HCT116 (cell line): ENCODE measurements around the gene SIGLEC5. TPM values are rescaled to one million over a fixed set of nuclear protein-coding genes. Genes with fewer than 3 reads are reported as not detected.

Experiments used
- ATAC-seq: fragments of 200-7000 bp; cut with Tn5 transposase; 2 replicates; pipeline ENCODE4 v1.9.1; 2020; ENCODE audit warnings: mild to moderate bottlenecking, moderate library complexity
- BruUV-seq: library from RNA; stranded (reverse); fragments of 400-500 nt; replicated peaks from 2 replicates; lab custom pipeline; 2021; lab: Mats Ljungman, UMichigan
- CTCF ChIA-PET: fragments of 300-600 bp; sonication (Branson Sonifier 250); formaldehyde crosslinking; loops from one replicate; lab custom pipeline; 2021; ENCODE audit warnings: antibody characterized with exemption; lab: Charles Lee
- POLR2A ChIA-PET: fragments of 300-600, 350-600 bp; sonication (Branson Sonifier 250); formaldehyde crosslinking; loops from one replicate; lab custom pipeline; 2021; ENCODE audit warnings: antibody characterized with exemption; lab: Charles Lee
- RAD21 ChIA-PET, 2 experiments: fragments of 300-600 bp; sonication (Branson Sonifier 250); formaldehyde crosslinking; loops; one replicate each; lab custom pipeline; 2023; ENCODE audit warnings: low total read pairs in 2 of 2; ENCODE audit not compliant: uncharacterized antibody in 2 of 2, unreplicated experiment in 2 of 2, low non-redundant PET in 1 of 2; lab: Charles Lee
- DNase-seq: peaks from one replicate; pipeline ENCODE4 v3.0.0-alpha.2; 2010; ENCODE audit warnings: low read depth, low spot score
- H2AFZ ChIP-seq: fragments of 200-600 bp; shearing (Covaris generic), sonication (generic); 2 replicates; pipeline ENCODE4 v1.6.1; 2017; ENCODE audit warnings: low read depth, mixed run types, mixed read lengths, antibody characterized with exemption, low read length; ENCODE audit not compliant: poor library complexity, severe bottlenecking
- H3K27ac ChIP-seq: 2 replicates; pipeline ENCODE4 v1.5.1; 2012; ENCODE audit warnings: low read depth, low read length
- H3K27me3 ChIP-seq: fragments of 200-600 bp; sonication (generic); 2 replicates; pipeline ENCODE4 v1.6.1; 2016; ENCODE audit warnings: mixed run types, low read length, mixed read lengths; ENCODE audit not compliant: insufficient read depth
- H3K36me3 ChIP-seq, 2 experiments: fragments of 200-500 bp in 1 of 2; fragments of 200-600 bp in 1 of 2; sonication (Bioruptor generic) in 1 of 2; sonication (generic) in 1 of 2; 2 replicates each; pipeline versions ENCODE4 v1.5.1 to v1.6.1; 2014 to 2016; ENCODE audit warnings: low read length in 2 of 2, inconsistent platforms in 1 of 2, mixed read lengths in 1 of 2, mixed run types in 1 of 2; ENCODE audit not compliant: insufficient read depth in 2 of 2, control insufficient read depth in 1 of 2
- H3K4me1 ChIP-seq, 2 experiments: fragments of 200-600 bp in 1 of 2; sonication (generic) in 1 of 2; 2 replicates each; pipeline versions ENCODE4 v1.5.1 to v1.6.1; 2012 to 2017; ENCODE audit warnings: low read length in 2 of 2, inconsistent platforms in 1 of 2, mild to moderate bottlenecking in 1 of 2, mixed read lengths in 1 of 2, mixed run types in 1 of 2, moderate library complexity in 1 of 2; ENCODE audit not compliant: insufficient read depth in 2 of 2, control insufficient read depth in 1 of 2
- H3K4me2 ChIP-seq: fragments of 200-600 bp; sonication (generic); 2 replicates; pipeline ENCODE4 v1.6.1; 2017; ENCODE audit warnings: mixed run types, low read length, mixed read lengths
- H3K4me3 ChIP-seq, 2 experiments: fragments of 200-600 bp in 1 of 2; sonication (generic) in 1 of 2; replicated peaks in 1 of 2; 2 replicates each; pipeline ENCODE4 v1.5.1; 2011 to 2016; ENCODE audit warnings: low read length in 2 of 2, control low read depth in 1 of 2, low read depth in 1 of 2, mild to moderate bottlenecking in 1 of 2, mixed read lengths in 1 of 2, mixed run types in 1 of 2
- H3K79me2 ChIP-seq: fragments of 200-600 bp; sonication (generic); 2 replicates; pipeline ENCODE4 v1.6.1; 2017; ENCODE audit warnings: mild to moderate bottlenecking, mixed run types, low read length, moderate library complexity, mixed read lengths; ENCODE audit not compliant: insufficient read depth
- H3K9ac ChIP-seq: fragments of 200-600 bp; sonication (generic); 2 replicates; pipeline ENCODE4 v1.6.1; 2016; ENCODE audit warnings: low read length, mixed read lengths
- H3K9me2 ChIP-seq: fragments of 200-600 bp; sonication (generic), shearing (Covaris generic); 2 replicates; pipeline ENCODE4 v1.6.1; 2017; ENCODE audit warnings: mixed run types, mild to moderate bottlenecking, moderate library complexity; ENCODE audit not compliant: insufficient read depth
- H3K9me3 ChIP-seq, 2 experiments: fragments of 200-500 bp in 1 of 2; fragments of 200-600 bp in 1 of 2; sonication (Bioruptor generic) in 1 of 2; sonication (generic) in 1 of 2; 2 replicates each; pipeline ENCODE4 v1.6.1; 2014 to 2017; ENCODE audit warnings: low read length in 2 of 2, mixed read lengths in 2 of 2, inconsistent platforms in 1 of 2, low read depth in 1 of 2, mild to moderate bottlenecking in 1 of 2, mixed run types in 1 of 2, moderate library complexity in 1 of 2; ENCODE audit not compliant: control insufficient read depth in 1 of 2, insufficient read depth in 1 of 2
- H4K20me1 ChIP-seq: fragments of 200-600 bp; sonication (generic), shearing (Covaris generic); 2 replicates; pipeline ENCODE4 v1.6.1; 2017; ENCODE audit warnings: mixed run types, mild to moderate bottlenecking, moderate library complexity; ENCODE audit not compliant: insufficient read depth
- ATF3 ChIP-seq: IDR thresholded peaks from 2 replicates; pipeline ENCODE4 v1.6.1; 2012
- CBX3 ChIP-seq: IDR thresholded peaks from 2 replicates; pipeline ENCODE4 v1.6.1; 2012; ENCODE audit warnings: low read depth
- CTCF ChIP-seq, 3 experiments: fragments of 200-600 bp in 1 of 3; sonication (generic) in 1 of 3; IDR thresholded peaks in 2 of 3; conservative IDR thresholded peaks in 1 of 3; 2 replicates each; pipeline ENCODE4 v1.5.1; 2012 to 2017; ENCODE audit warnings: low read depth in 2 of 3, low read length in 2 of 3, antibody characterized with exemption in 1 of 3, borderline replicate concordance in 1 of 3, control low read depth in 1 of 3, mild to moderate bottlenecking in 1 of 3, mixed read lengths in 1 of 3, mixed run types in 1 of 3, moderate library complexity in 1 of 3; ENCODE audit not compliant: insufficient read depth in 1 of 3
- EGR1 ChIP-seq: IDR thresholded peaks from 2 replicates; pipeline ENCODE4 v1.6.1; 2012; ENCODE audit warnings: low read depth
- EZH2 ChIP-seq: fragments of 200-600 bp; sonication (generic); IDR thresholded peaks from 2 replicates; pipeline ENCODE4 v1.6.1; 2017; ENCODE audit warnings: antibody characterized with exemption, mixed run types
- EZH2phosphoT487 ChIP-seq: fragments of 200-600 bp; IDR thresholded peaks from 2 replicates; pipeline ENCODE4 v1.6.1; 2018; ENCODE audit warnings: antibody characterized with exemption, borderline replicate concordance
- FOSL1 ChIP-seq: IDR thresholded peaks from 2 replicates; pipeline ENCODE4 v1.6.1; 2012; ENCODE audit warnings: low read depth
- MAX ChIP-seq: IDR thresholded peaks from 2 replicates; pipeline ENCODE4 v1.6.1; 2012
- POLR2A ChIP-seq: IDR thresholded peaks from 2 replicates; pipeline ENCODE4 v1.7.0; 2011; ENCODE audit warnings: borderline replicate concordance; ENCODE audit not compliant: insufficient read depth, insufficient read length; ENCODE audit errors: extremely low read depth
- POLR2AphosphoS5 ChIP-seq: IDR thresholded peaks from 2 replicates; pipeline ENCODE4 v1.6.1; 2011; ENCODE audit warnings: mild to moderate bottlenecking, low read depth, low read length, moderate library complexity
- REST ChIP-seq: IDR thresholded peaks from 2 replicates; pipeline ENCODE4 v1.6.1; 2012; ENCODE audit warnings: low read depth
- SIN3A ChIP-seq: IDR thresholded peaks from 2 replicates; pipeline ENCODE4 v1.6.1; 2012; ENCODE audit warnings: low read depth
- SRF ChIP-seq: IDR thresholded peaks from 2 replicates; pipeline ENCODE4 v1.6.1; 2012; ENCODE audit warnings: low read depth
- YY1 ChIP-seq: IDR thresholded peaks from 2 replicates; pipeline ENCODE4 v1.6.1; 2011; ENCODE audit warnings: low read length, low read depth, moderate library complexity, mild to moderate bottlenecking; ENCODE audit not compliant: insufficient replicate concordance; ENCODE audit errors: extremely low read depth
- ZBTB33 ChIP-seq: IDR thresholded peaks from 2 replicates; pipeline ENCODE4 v1.6.1; 2011; ENCODE audit warnings: mild to moderate bottlenecking, low read length, moderate library complexity; ENCODE audit not compliant: insufficient replicate concordance; ENCODE audit errors: extremely low read depth
- ZFX ChIP-seq: fragments of 450-650 bp; IDR thresholded peaks from 2 replicates; pipeline ENCODE4 v1.6.1; 2017
- ZNF274 ChIP-seq: fragments of 200-500 bp; sonication (Bioruptor generic); IDR thresholded peaks from 2 replicates; pipeline ENCODE4 v1.6.1; 2014; ENCODE audit warnings: mild to moderate bottlenecking, low read depth, low read length, inconsistent platforms
- intact Hi-C: fragments of 100-400 bp; cut with micrococcal nuclease; formaldehyde crosslinking; loops from 2 replicates; pipeline ENCODE4 v1.10.0; 2022
- total RNA-seq: library from RNA; stranded (reverse); gene quantifications from one replicate; pipeline ENCODE4 v1.2.1, GENCODE V29; 2021; ENCODE audit not compliant: unreplicated experiment

SIGLEC5 gene
- total RNA-seq, 1 experiment from 2014 or later: not detected

- DNase-seq: no peak
- Histone ChIP-seq H3K27ac (no peak overlapping the region), H3K9me3 (no peaks in the 10 kb centered on the region), H3K36me3 (no peaks in the 10 kb centered on the region), H3K9ac (no peak overlapping the region), H3K4me1 (no peaks in the 10 kb centered on the region), H3K9me2 (no peaks in the 10 kb centered on the region), H4K20me1 (no peaks in the 10 kb centered on the region), H3K4me3 (no peak overlapping the region), H3K4me2 (no peak overlapping the region), H3K79me2 (no peaks in the 10 kb centered on the region), H2AFZ (no peak overlapping the region), H3K27me3 (peaks cover 26% of the 10 kb centered on the region)
- CTCF ChIA-PET: no interaction called here
- no peak for ATAC-seq
- RAD21 ChIA-PET: no interaction called here
- TF ChIP-seq REST: no peak
- TF ChIP-seq POLR2AphosphoS5: no peak
- TF ChIP-seq CBX3: no peak
- no peak for TF ChIP-seq EGR1
- no peak for TF ChIP-seq ATF3
- no peak for TF ChIP-seq CTCF (IDR thresholded peaks at IDR 0.05 in 2 of 3, conservative IDR thresholded peaks at IDR 0.05 in 1 of 3; ENCODE audit: borderline replicate concordance in 1 of 3, insufficient read depth in 1 of 3, low read depth in 2 of 3, low read length in 2 of 3)
- no peak for TF ChIP-seq ZBTB33
- TF ChIP-seq YY1: no peak
- TF ChIP-seq EZH2phosphoT487: no peak
- no peak for TF ChIP-seq SIN3A
- TF ChIP-seq MAX: no peak
- no peak for TF ChIP-seq FOSL1
- no peak for TF ChIP-seq ZNF274
- TF ChIP-seq EZH2: no peak
- TF ChIP-seq POLR2A: no peak
- TF ChIP-seq ZFX: no peak
- TF ChIP-seq SRF: no peak
- BruUV-seq: no TSS peak
- POLR2A ChIA-PET: no interaction called here
- intact Hi-C loops: no loop called here
These were observed 1.9 kb downstream of the SIGLEC5 start for GRCh38 chr19:51628153-51628939.
